Esophagus squamous epithelium (tissue), 4 donors: ENCODE results near the gene NR2F2.

Source experiments
- CTCF ChIP-seq, 6 experiments: fragments of 450-650 bp in 4 of 6; fragments of 200-600 bp in 2 of 6; sonication (generic) in 2 of 6; IDR thresholded peaks; one replicate each; pipeline ENCODE4 v1.5.1; 2016 to 2019; ENCODE audit warnings: antibody characterized with exemption in 6 of 6, mild to moderate bottlenecking in 4 of 6, moderate library complexity in 4 of 6
- POLR2A ChIP-seq, 4 donors: fragments of 450-650 bp; IDR thresholded peaks; one replicate each; pipeline ENCODE4 v1.6.1; 2017; ENCODE audit warnings: antibody characterized with exemption in 4 of 4, mild to moderate bottlenecking in 4 of 4, moderate library complexity in 3 of 4

GRCh38 chr15:96381463-96381862 is 51.0 kb downstream of the NR2F2 start:
- no peak for TF ChIP-seq CTCF (IDR thresholded peaks at IDR 0.05)
- TF ChIP-seq POLR2A (IDR thresholded peaks at IDR 0.05): no peak
